ENCODE data around the gene MST1.

Gene MST1

GRCh38 chr3:49689046-49689907, at the start of gene MST1, which contains the start of gene RNF123:
Gene MST1, minus strand, starts transcription at chr3:49689474. Its CDS starts 783 bp downstream, at chr3:49688691.
Gene RNF123, plus strand, starts transcription at chr3:49689557. Its CDS starts 1,609 bp downstream, at chr3:49691166.
- Mint-ChIP-seq H3K27ac (peak within 1 kb of the TSS; percentile 91), H3K36me3 (peaks cover 8% of the 10 kb centered on the region), H3K9me3 (no peaks in the 10 kb centered on the region), H3K4me1 (peaks cover 24% of the 10 kb centered on the region), H3K4me3 (peak within 1 kb of the TSS; percentile 96), H3K27me3 (peaks cover 3% of the 10 kb centered on the region)
- ATAC-seq (ENCODE audit: low read depth) (peak; percentile 85), DNase-seq (ENCODE audit: low spot score in 2 of 2) (peak; percentile 91 to 96)

GRCh38 chr3:49738067-49738713, 48.9 kb upstream of the MST1 start:
- DNase-seq (ENCODE audit: low spot score in 2 of 2) (no peak), ATAC-seq (ENCODE audit: low read depth) (no peak)
- Mint-ChIP-seq H3K4me3 (no peak overlapping the region), H3K4me1 (peaks cover 2% of the 10 kb centered on the region), H3K9me3 (no peaks in the 10 kb centered on the region), H3K27ac (peak overlapping the region; percentile 69), H3K36me3 (peaks cover 21% of the 10 kb centered on the region), H3K27me3 (no peaks in the 10 kb centered on the region)

DNA sequence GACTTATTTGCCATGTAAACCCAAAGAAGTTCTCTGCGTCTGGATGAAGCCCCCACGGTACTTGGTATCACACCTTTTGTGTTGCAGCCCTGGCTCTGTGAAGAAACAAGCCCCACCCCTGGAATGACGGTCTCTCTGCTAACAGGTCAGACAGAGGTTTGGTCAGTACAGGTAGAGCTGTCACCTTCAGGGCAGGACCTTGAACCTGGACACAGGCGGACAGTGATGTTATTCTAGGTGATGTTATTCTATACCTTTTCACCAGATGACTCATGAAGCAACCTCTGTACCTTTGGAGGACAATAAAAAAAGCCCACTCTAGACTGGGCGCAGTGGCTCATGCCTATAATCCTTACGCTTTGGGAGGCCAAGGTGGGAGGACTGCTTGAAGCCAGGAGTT, 45.5 kb upstream of the MST1 start:
- no peaks in the 10 kb centered on the region for H3K4me1 Mint-ChIP-seq
- H3K27me3 Mint-ChIP-seq, result no peaks in the 10 kb centered on the region
- peak overlapping the region; percentile 24 for H3K27ac Mint-ChIP-seq
- H3K9me3 Mint-ChIP-seq, result no peaks in the 10 kb centered on the region
- no peak overlapping the region for H3K4me3 Mint-ChIP-seq
- ATAC-seq (ENCODE audit: low read depth) (no peak), DNase-seq (ENCODE audit: low spot score in 2 of 2) (no peak)
- peaks cover 31% of the 10 kb centered on the region for H3K36me3 Mint-ChIP-seq

DNA sequence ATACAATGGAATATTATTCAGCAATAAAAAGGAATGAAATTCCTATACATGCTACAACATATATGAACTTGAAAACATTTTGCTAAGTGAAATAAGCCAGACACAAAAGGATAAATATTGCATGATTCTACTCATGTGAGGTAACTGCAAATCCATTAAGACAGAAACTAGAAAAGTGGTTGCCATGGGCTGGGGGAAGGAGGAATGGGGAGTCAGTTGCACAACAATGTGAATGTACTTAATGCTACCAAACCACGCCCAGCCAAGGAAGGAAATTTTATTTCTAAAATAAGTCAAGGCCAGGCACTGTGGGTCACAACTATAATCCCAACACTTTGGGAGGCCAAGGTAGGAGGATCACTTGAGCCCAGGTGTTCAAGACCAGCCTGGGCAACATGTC, 44.3 kb upstream of the MST1 start:
- Mint-ChIP-seq H3K4me1 (no peaks in the 10 kb centered on the region), H3K27me3 (no peaks in the 10 kb centered on the region), H3K9me3 (no peaks in the 10 kb centered on the region), H3K36me3 (peaks cover 30% of the 10 kb centered on the region), H3K4me3 (no peak overlapping the region), H3K27ac (no peak overlapping the region)
- no peak for ATAC-seq (ENCODE audit: low read depth)
- DNase-seq (ENCODE audit: low spot score in 2 of 2), result no peak

- no peak overlapping the region for H3K27ac Mint-ChIP-seq
- peaks cover 2% of the 10 kb centered on the region for H3K4me1 Mint-ChIP-seq
- ATAC-seq (ENCODE audit: low read depth) (no peak), DNase-seq (ENCODE audit: low spot score in 2 of 2) (no peak)
- H3K27me3 Mint-ChIP-seq, result no peaks in the 10 kb centered on the region
- H3K4me3 Mint-ChIP-seq, result no peak overlapping the region
- peaks cover 24% of the 10 kb centered on the region for H3K36me3 Mint-ChIP-seq
- no peaks in the 10 kb centered on the region for H3K9me3 Mint-ChIP-seq
Observed at GRCh38 chr3:49732597-49732996, 43.3 kb upstream of the MST1 start.

DNA sequence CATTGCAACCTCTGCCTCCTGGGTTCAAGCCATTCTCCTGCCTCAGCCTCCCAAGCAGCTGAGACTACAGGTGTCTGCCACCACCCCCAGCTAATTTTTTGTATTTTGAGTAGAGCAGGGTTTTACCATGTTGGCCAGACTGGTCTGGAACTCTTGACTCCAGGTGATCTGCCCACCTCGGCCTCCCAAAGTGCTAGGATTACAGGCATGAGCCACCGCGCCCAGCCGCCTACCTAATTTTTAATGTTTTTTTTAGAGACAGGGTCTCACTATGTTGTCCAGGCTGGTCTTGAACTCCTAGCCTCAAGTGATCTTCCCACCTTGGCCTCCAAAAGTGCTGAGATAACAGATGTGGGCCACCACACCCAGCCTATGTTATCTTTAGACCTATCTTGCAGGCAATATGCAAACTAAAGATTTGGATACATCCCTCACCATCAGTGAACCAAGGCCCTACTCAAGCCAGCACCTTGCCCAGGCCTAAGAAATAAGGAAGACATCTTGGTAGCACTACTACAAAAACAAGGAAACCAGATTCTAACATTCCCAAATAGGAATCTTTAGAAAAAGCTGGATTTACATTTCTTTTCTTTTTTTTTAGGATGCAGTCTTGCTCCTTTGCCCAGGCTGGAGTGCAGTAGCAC, 40.8 kb upstream of the MST1 start:
- no peaks in the 10 kb centered on the region for H3K9me3 Mint-ChIP-seq
- H3K27me3 Mint-ChIP-seq, result no peaks in the 10 kb centered on the region
- DNase-seq (ENCODE audit: low spot score in 2 of 2) (no peak), ATAC-seq (ENCODE audit: low read depth) (no peak)
- no peak overlapping the region for H3K27ac Mint-ChIP-seq
- H3K4me1 Mint-ChIP-seq, result peaks cover 16% of the 10 kb centered on the region
- peaks cover 18% of the 10 kb centered on the region for H3K36me3 Mint-ChIP-seq
- H3K4me3 Mint-ChIP-seq, result no peak overlapping the region

DNA sequence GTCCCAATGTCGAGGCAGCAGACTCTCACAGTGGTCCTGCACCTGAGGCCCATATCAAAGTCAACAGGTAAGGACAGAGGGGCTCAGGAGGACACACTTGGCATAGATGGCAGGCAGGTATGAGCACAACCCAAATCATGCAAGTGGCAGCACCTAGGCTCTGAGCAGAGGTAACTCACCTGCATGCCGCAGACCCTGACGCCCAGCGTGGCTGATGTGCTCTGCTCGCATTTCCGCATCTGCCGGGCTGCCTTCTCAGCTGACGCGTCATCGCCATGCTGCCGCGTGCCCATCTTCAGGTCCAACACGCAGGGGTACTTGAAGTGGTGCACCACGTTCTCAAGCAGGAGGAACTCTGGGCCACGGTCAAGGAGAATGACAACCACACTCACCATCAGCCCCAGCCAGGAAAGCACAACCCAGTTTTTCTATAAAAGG, 38.7 kb upstream of the MST1 start:
- H3K4me1 Mint-ChIP-seq, result peaks cover 27% of the 10 kb centered on the region
- no peaks in the 10 kb centered on the region for H3K9me3 Mint-ChIP-seq
- H3K36me3 Mint-ChIP-seq, result peaks cover 12% of the 10 kb centered on the region
- no peak for ATAC-seq (ENCODE audit: low read depth)
- no peak for DNase-seq (ENCODE audit: low spot score in 2 of 2)
- no peaks in the 10 kb centered on the region for H3K27me3 Mint-ChIP-seq
- peak overlapping the region; percentile 100 for H3K27ac Mint-ChIP-seq
- H3K4me3 Mint-ChIP-seq, result no peak overlapping the region

- peaks cover 33% of the 10 kb centered on the region for H3K4me1 Mint-ChIP-seq
Observed at GRCh38 chr3:49727154-49727923, 38.1 kb upstream of the MST1 start.

GRCh38 chr3:49725906-49726681, 36.8 kb upstream of the MST1 start:
- Mint-ChIP-seq H3K9me3 (no peaks in the 10 kb centered on the region), H3K36me3 (peaks cover 8% of the 10 kb centered on the region), H3K27ac (peak overlapping the region; percentile 100), H3K4me3 (peak overlapping the region; percentile 39), H3K4me1 (peaks cover 36% of the 10 kb centered on the region), H3K27me3 (no peaks in the 10 kb centered on the region)
- ATAC-seq (ENCODE audit: low read depth) (no peak), DNase-seq (ENCODE audit: low spot score in 2 of 2) (no peak)

More at GRCh38 chr3:49727154-49727923, 38.1 kb upstream of the MST1 start:
- no peaks in the 10 kb centered on the region for H3K27me3 Mint-ChIP-seq
- peak overlapping the region; percentile 100 for H3K27ac Mint-ChIP-seq
- H3K4me3 Mint-ChIP-seq, result peak overlapping the region; percentile 21
- no peaks in the 10 kb centered on the region for H3K9me3 Mint-ChIP-seq
- ATAC-seq (ENCODE audit: low read depth) (peak; percentile 4), DNase-seq (ENCODE audit: low spot score in 2 of 2) (no peak)
- peaks cover 8% of the 10 kb centered on the region for H3K36me3 Mint-ChIP-seq

GRCh38 chr3:49724586-49724985, 35.3 kb upstream of the MST1 start:
- peak overlapping the region; percentile 90 for H3K4me3 Mint-ChIP-seq
- peaks cover 6% of the 10 kb centered on the region for H3K36me3 Mint-ChIP-seq
- H3K4me1 Mint-ChIP-seq, result peaks cover 40% of the 10 kb centered on the region
- peak; percentile 57 for ATAC-seq (ENCODE audit: low read depth)
- H3K27me3 Mint-ChIP-seq, result no peaks in the 10 kb centered on the region
- no peaks in the 10 kb centered on the region for H3K9me3 Mint-ChIP-seq
- peak; percentile 61 to 75 for DNase-seq (ENCODE audit: low spot score in 2 of 2)
- peak overlapping the region; percentile 100 for H3K27ac Mint-ChIP-seq

DNA sequence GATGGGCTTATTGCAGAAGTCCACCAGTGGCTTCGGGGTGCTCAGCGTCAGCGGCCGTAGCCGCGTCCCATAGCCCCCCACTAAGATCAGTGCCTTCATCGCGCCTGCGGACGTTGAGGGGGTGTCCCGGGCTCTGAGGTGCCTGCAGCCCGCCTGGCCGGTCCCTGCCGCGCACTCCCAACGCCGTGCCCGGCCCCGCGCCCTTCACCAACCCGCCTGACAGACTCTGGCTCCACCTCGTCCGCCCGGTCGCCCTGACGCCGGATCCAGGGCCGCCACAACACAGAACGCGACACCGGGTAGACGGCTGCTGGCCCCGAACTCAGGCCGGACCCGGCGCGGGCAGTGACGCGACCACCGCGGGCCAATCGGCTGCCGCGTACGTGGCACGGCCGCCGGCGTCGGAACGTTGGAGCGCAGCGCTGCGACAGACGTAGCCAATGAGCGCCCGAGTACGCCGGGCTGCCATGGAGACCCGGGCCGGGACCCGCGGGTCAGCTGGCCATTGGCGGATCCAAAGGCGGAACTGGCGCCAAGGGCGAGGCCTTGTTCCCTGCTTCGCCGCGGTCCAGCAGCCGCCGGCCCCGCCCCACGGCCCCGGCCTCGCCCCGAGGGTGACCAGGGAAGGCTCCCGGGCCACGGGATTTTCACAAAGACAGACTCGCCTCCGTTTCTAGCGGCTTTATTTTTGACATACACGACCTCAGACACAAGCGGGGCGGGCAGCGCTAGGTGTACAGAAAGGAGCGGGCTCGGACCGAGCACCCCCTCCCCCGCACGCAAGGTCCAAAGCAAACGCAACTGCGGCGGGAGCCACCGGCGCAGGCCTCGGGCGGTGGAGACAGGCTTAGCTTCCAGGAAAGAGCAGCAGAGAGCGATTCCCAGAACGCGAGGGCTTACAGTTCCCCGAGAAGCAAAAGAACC, 34.6 kb upstream of the MST1 start, which contains the start of gene GMPPB:
TSS of gene GMPPB (minus strand) at position 324 of the 924 bp plus-strand sequence. CDS start at position 99, 225 bp downstream.
- ATAC-seq (ENCODE audit: low read depth) (peak; percentile 69), DNase-seq (ENCODE audit: low spot score in 2 of 2) (peak; percentile 86 to 91)
- H3K27ac Mint-ChIP-seq, result peak within 1 kb of the TSS; percentile 100
- no peaks in the 10 kb centered on the region for H3K9me3 Mint-ChIP-seq
- peaks cover 43% of the 10 kb centered on the region for H3K4me1 Mint-ChIP-seq
- peaks cover 4% of the 10 kb centered on the region for H3K36me3 Mint-ChIP-seq
- peak within 1 kb of the TSS; percentile 90 for H3K4me3 Mint-ChIP-seq
- no peaks in the 10 kb centered on the region for H3K27me3 Mint-ChIP-seq

DNA sequence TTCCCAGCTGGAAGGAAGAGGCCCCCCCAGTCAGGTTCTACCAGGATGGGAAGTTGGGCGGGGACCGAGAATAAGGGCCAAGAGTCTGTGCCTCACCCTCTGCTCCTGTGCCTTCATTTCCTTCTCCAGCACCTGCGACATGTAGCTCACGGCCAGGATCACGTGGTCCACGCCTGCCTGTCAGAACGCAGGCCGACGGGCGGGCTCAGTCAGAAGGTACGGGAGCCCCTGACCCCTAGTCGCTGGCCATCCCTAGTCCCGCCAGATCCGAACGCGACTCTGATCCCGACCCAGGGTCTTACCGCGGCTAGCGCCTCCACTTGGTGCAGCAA, 34.0 kb upstream of the MST1 start:
- Mint-ChIP-seq H3K36me3 (peaks cover 4% of the 10 kb centered on the region), H3K9me3 (no peaks in the 10 kb centered on the region), H3K4me1 (peaks cover 47% of the 10 kb centered on the region), H3K27me3 (no peaks in the 10 kb centered on the region), H3K27ac (peak overlapping the region; percentile 100), H3K4me3 (peak overlapping the region; percentile 90)
- ATAC-seq (ENCODE audit: low read depth) (peak; percentile 5), DNase-seq (ENCODE audit: low spot score in 2 of 2) (peak in 1 of 2 donors; percentile 47)

Measured in memory B cell (primary cell).